NCI-H2171 treated with DMSO at 0.1 percent for 48 hours (cell line): ENCODE measurements around the gene ZNF598.
"Not testable (repeated sequence)": the region's sequence is repeated elsewhere in the genome, so short reads cannot be mapped to it uniquely, and the experiment has no call there.

Experiments
- DNase-seq: peaks from one replicate; lab custom pipeline; 2025; lab: John Stamatoyannopoulos, UW

ZNF598 gene

GRCh38 chr16:1975432-1976215 lies 34.0 kb downstream of the ZNF598 start:
- no peak for DNase-seq

GRCh38 chr16:1974157-1975070 lies 35.2 kb downstream of the ZNF598 start:
- DNase-seq = no peak

DNA sequence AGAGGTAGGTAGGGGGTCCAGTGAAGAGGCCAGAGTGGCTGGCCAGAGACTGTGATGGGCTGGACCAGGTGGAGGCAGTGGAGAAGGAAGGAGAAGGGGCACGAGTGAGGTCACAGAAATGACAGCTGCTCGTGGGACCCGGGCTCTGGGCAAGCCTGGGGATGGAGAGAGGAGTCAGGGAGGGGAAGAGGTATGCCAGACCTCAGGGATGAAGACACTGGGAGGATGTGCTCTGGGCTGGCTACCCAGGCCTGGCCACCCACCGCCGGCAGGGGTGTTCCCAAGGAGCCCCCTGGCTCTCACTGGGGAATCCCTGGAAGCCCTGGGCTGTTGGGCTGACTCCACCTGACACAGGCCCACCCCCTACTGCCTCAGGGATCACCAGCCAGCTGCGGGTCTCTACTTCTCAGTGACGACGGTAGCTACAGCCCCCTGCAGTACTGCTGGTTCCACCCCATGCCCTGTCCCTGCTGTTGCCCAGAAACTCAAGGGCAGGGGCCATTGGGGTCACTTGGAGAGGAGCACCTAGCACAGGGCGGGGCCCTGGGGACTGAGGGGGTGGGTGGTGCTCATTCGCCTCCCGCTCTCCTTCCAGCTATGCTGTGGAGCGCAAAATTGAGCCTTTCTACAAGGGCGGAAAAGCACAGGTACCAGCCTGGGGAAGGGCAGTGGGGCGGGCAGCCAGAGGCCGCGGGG lies 36.0 kb downstream of the ZNF598 start:
- DNase-seq = no peak

DNA sequence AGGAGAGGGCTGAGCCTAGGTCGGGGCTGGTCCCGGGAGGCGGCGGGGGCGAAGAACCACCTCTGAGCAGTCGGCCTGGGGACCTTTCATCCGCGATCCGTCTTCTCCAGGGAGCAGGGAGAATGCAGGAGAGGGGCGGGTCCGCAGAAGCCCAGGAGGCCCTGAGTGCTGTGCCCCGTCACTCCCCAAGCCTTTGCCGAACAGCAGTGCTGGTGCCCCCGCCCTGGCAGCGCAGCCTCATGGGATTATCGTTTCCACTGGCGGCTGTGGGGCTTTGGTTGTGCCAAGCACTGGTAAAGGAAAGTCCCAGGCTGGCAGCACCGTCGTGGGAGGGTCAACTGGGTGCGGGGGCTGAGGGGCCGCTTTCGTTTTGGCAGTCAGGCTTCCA lies 37.1 kb downstream of the ZNF598 start:
- DNase-seq = no peak

DNA sequence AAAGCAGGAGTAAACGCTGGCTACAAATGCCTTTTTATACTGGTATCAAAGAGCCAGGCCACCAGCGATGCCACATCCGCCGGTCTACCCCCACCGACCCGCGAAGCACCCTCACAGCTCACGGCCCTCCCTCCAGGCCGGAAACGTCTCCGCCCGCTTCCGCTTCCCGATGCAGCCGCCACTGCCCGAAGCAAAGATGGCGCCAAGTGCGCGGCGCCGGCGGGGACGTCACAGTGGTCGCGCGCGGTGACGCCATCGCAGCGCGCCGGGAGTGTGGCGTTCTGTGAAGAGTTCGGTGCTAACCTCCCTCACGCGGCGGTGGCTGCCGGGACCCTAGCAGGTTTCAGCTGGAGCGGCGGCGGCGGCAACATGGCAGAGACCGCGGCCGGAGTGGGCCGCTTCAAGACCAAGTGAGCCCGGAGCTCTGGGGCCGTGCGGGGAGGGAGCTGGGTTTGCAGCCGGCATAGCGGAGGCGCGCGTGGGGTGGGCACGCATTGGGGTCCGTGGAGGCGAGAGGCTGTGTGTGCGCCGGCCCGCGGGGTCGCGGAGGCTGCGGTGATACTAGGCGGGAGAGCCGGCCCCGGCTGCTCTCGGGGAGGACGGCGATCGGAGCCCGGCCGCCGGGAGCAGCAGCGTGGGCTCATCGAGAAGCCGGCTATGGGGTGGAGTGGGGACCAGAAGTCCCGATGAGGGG lies 37.7 kb downstream of the ZNF598 start, which contains the start of gene TBL3:
TBL3 (plus strand) TSS at position 258 of the 694 bp plus-strand sequence; CDS start at position 370, 112 bp downstream.
- peak; percentile 92 for DNase-seq

- no peak for DNase-seq
These were observed 41.3 kb downstream of the ZNF598 start for GRCh38 chr16:1968146-1968953.

- no peak for DNase-seq
These were observed 43.2 kb downstream of the ZNF598 start, which contains the start of gene RNF151 for GRCh38 chr16:1966460-1966859. Gene RNF151 (plus strand): TSS chr16:1966856. CDS start chr16:1966882, 26 bp downstream.

GRCh38 chr16:1965396-1966001 lies 44.1 kb downstream of the ZNF598 start:
- DNase-seq = no peak

- peak; percentile 98 for DNase-seq
These were observed 44.9 kb downstream of the ZNF598 start, which contains the start of gene RPS2 for GRCh38 chr16:1964506-1965395. Gene RPS2 (minus strand): TSS chr16:1964826. CDS start chr16:1964625, 201 bp downstream.

DNA sequence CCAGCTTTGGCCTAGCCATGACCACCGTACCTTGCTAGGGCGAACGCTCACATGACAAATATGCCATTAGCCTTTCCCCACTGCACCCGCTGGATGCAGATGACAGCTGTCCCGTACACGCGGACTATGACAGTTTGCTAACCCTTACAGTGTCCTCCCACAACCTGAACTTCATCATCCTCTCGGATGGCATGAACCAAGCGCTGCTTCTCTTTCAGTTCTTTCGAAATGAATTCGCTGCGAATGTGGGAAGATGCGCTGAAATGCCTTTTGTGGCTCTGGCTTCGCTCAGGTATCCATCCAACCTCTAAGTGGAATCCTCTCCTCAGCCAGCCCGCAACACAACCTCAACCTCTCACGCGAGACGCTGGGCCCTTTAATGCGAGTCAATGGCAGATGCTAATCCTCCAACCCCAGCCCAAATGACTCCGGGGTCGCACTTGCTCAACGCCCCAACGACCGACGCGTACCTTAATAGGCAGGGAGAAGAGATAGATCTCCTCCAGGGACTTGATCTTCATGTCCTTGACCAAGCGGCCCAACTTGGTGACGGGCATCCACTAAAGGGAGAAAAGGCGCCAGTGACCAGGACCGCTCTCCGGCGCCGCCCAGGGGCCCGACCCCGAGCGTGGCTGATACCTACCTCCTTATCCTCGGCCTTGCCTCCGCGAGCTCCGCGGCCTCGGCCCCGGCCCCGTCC lies 45.7 kb downstream of the ZNF598 start:
- peak; percentile 33 for DNase-seq

- DNase-seq = not testable (repeated sequence)
These were observed 47.2 kb downstream of the ZNF598 start for GRCh38 chr16:1962161-1963153.

- DNase-seq = peak; percentile 32
These were observed 48.0 kb downstream of the ZNF598 start for GRCh38 chr16:1961651-1962067.

- peak; percentile 92 for DNase-seq
These were observed 48.7 kb downstream of the ZNF598 start for GRCh38 chr16:1960665-1961630.

- peak; percentile 78 for DNase-seq
These were observed 50.2 kb downstream of the ZNF598 start, which contains the start of gene NDUFB10 for GRCh38 chr16:1959269-1960039. Gene NDUFB10 (plus strand): TSS chr16:1959538. CDS start chr16:1959625, 87 bp downstream.

DNA sequence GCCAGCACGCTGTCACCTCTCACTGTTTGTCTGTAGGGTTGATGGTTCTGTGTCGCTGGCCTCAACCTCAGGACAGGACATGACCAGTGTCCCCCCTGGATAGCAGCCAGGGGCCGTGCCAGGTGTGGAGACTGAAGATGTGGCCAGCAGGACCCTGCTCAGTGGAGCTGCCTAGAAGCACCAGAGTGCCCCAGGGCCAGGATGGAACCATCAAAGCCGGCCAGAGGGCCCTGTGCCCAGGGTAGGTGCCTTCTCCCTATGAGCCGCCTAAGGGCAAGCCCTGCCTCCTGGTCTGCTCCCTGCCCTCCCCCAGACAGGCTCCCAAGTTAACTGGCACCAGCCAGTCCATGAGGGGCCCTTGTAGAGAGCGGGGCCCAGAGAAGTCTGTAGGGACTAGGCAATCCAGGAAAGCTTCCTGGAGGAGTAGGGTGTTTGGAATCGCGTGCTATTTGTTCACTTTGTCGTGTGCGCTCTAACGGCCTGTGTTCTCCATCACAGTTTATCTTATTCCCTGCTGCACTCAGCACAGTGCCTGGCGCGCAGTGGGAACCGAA lies 50.8 kb downstream of the ZNF598 start:
- no peak for DNase-seq
